ENCODE data around the gene VWA8. TPM values are rescaled to one million over a fixed set of nuclear protein-coding genes. Genes with fewer than 3 reads are reported as not detected.
"Not testable (repeated sequence)": the region's sequence is repeated elsewhere in the genome, so short reads cannot be mapped to it uniquely, and the experiment has no call there.

Gene VWA8
- total RNA-seq, 1 donor from 2014 or later = 49.7 TPM

DNA sequence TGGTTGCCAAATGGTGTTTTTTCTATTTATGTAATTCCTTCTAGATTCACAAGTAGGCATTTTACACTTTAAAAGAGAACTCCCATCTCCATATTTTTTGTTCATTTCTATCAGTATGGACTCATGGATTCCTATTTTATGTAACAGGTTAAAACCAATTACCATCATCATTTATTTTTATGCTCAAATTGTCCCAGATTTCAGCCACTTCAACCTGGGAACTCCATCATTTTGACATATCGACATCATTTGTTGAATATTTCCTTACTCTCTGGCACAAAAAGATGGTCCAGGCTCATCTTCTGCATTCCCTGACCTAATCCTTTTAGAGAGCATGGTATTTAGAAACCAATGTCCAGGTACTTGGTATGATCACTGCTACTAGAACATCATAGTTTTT, 79.9 kb downstream of the VWA8 start:
- intact Hi-C loops (cut with DNase I) = no loop called here
- DNase-seq (ENCODE audit: low spot score) = no peak

DNA sequence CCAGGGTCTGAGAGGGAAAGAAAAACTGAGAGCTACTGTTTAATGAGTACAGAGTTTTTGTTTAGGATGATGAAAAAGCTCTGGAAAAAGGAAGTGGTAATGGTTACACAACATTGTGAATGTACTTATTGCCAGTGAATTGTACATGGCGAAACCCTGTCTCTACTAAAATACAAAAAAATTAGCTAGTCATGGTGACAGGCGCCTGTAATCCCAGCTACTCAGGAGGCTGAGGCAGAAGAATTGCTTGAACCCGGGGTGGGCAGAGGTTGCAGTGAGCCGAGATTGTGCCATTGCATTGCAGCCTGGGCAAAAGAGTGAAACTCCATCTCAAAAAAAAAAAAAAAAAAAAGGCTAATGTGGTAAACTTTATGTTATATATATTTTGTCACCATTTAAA, 96.3 kb downstream of the VWA8 start:
- DNase-seq (ENCODE audit: low spot score) = no peak
- intact Hi-C loops (cut with DNase I) = no loop called here

DNA sequence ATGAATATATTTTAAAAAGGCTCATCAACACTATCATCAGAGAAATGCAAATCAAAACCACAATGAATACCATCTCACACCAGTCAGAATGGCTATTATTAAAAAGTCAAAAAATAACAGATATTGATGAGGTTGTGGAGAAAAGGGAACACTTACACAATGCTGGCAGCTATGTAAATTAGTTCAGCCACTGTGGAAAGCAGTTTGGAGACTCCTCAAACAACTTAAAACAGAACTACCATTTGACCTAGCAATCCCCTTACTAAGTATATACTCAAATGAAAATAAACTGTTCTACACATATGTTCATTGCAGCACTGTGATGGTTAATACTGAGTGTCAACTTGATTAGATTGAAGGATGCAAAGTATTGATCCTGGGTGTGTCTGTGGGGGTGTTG, 98.2 kb downstream of the VWA8 start:
- DNase-seq (ENCODE audit: low spot score); intact Hi-C loops (cut with DNase I): not testable (repeated sequence)

DNA sequence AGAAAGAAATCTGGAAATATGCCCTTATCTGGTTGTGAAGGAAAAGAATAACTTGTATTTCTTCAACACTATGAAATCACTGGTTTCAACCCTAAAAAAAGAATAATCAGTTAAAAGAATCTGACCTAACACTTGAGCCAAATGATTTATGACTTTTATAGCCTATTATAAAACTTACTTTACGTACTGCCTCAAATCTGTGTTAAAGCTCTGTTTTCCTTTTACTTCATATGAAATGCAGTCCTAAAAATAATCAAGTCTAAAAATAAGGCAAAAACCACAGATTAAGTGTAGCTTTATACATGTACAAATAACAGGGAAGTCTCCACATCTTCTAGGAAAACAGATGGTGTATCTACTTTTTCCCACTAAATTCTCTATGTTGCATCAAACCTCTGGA, 101.3 kb downstream of the VWA8 start:
- intact Hi-C loops (cut with DNase I) = no loop called here
- DNase-seq (ENCODE audit: low spot score) = no peak

DNA sequence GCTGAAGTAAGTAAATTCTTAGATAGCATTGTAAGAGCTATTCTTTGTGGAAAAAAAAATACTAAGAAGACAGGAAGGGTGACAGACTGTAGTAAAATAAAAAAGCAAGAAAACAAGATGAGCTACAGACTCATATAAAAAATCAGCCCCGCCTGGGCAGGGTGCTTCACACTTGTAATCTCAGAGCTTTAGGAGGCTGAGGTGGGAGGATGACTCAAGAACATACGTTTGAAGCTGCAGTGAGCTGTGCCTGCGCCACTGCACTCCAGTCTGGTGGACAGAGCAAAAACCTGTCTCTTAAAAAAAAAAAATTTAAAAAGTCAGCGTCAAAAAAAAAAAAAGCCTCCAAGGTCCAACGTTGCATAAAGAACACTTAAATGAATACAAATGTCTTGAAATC, 102.1 kb downstream of the VWA8 start:
- DNase-seq (ENCODE audit: low spot score) = no peak
- intact Hi-C loops (cut with DNase I) = no loop called here

DNA sequence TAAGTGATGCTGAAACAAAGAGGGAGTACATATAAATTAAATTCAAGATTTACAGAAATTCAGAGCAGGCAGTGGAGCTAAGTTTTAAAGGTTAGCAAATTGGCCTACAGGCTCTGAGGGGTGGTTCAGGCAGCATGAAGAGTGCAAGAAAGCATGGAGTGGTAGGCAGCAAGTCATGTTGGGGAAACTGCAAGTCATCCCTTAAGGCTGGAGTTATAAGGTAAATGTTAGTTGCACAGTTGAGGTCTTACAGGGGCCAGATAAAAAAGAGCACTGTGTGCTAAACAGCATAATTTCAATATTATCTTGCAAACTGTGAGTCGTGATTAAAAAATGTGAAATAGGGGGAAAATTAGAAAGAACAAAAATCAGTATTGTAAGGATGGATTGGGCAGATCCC, 106.2 kb downstream of the VWA8 start:
- no peak for DNase-seq (ENCODE audit: low spot score)
- intact Hi-C loops (cut with DNase I) = no loop called here

DNA sequence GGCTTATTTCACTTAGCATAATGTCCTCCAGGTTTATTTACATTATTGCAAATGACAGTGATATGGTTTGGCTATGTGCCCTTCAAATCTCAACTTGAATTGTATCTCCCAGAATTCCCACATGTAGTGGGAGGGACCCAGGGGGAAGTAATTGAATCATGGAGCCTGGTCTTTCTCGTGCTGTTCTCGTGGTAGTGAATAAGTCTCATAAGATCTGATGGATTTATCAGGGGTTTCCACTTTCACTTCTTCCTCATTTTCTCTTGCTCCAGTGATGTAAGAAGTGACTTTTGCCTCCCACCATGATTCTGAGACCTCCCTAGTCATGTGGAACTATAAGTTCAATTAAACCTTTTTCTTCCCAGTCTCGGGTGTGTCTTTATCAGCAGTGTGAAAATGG, 109.6 kb downstream of the VWA8 start:
- intact Hi-C loops (cut with DNase I) = no loop called here
- no peak for DNase-seq (ENCODE audit: low spot score)

DNA sequence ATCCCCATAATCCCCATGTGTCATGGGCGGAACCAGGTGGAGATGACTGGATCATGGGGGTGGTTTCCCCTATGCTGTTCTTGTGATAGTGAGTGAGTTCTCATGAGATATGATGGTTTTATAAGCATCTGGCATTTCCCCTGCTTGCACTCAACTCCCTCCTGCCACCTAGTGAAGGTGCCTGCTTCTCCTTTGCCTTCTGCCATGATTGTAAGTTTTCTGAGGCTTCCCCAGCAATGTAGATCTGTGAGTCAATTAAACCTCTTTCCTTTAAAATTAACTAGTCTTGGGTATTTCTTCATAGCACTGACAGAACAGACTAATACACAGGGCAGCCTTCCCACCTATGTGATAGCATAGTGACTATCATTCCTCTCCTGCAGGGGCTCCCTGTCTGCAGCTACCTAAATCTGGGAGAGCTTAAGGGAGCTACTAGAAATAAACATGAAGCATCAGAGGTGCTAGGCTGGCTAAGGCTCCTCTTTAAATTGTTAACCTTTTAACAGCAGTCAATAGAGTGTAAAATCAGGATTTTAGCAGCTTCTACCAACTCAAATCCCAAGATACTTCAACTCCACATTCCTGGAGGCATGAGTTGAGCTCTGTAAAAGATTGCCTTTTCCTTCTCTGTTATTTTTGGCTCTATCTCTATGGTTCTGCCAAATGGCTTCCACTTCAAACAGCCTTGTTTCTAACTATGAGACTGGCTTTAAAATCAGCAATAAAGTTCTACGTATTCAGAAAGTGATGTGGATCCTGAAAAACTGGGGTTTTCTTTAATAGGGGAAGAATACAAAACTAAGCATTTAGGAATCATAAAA, 112.3 kb downstream of the VWA8 start:
- no peak for DNase-seq (ENCODE audit: low spot score)
- intact Hi-C loops (cut with DNase I) = no loop called here

DNA sequence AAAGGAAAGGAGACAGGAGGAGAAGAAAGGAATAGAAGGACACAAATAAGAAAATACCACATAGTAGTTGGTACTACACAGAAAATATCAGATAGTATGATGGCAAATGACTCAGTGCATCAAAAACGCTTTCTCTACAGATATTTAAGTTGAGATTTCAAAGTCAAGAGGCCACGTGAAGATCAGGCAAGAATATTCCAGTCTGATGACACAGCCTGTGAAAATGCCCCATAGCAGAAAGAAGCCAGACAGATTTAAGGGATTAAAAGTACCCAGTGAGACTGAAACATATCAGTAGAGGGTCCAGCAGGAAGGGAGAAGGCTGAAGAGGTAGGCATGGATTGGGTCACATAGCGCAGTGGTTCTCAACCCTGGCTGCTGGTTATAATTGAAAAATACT, 113.7 kb downstream of the VWA8 start:
- no peak for DNase-seq (ENCODE audit: low spot score)
- intact Hi-C loops (cut with DNase I) = no loop called here

DNA sequence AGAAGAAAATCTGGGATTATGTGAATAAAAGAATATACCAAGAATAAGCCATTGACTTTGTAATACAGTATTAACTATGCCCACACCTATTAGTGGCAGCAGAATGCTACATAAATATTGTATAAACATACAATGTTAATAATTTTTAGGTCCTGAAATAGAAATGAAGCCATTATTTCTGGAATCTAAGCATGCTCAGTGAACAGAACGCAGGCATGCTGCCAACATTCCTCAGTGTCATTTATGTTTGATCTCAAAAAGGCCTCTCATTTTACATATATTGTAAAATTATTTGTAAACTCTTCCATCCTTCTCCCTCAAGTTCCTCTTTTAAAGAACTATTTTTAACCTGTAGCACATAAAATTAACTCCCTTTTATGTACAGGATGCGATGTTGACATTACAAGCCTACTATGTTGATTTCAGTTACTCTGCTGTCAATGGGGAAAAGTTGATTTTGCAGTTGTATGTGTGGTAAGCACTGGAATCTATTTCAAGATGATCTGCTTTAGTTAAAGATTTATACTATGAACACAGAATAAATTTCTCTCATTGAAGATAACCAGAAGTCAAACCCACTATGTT, 118.8 kb downstream of the VWA8 start:
- no peak for DNase-seq (ENCODE audit: low spot score)
- intact Hi-C loops (cut with DNase I) = no loop called here

DNA sequence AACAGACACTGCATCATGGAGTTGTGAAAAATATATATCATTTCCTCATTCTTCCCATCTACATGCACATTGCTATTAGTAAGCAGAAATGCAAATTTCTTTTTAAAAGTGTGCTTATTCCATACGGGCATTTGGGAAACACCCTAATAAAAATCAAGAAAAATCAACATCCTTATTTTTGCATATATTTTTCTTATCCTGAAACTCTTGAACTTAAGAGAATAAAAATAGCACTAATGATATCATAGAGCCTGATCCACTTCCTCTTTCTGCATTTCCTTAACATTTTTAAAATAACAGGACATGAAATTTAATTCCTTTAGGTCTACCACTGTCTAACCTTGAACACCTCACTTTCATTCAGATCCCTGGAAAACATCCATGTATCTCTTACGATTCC, 123.3 kb downstream of the VWA8 start:
- no peak for DNase-seq (ENCODE audit: low spot score)
- intact Hi-C loops (cut with DNase I) = no loop called here

DNA sequence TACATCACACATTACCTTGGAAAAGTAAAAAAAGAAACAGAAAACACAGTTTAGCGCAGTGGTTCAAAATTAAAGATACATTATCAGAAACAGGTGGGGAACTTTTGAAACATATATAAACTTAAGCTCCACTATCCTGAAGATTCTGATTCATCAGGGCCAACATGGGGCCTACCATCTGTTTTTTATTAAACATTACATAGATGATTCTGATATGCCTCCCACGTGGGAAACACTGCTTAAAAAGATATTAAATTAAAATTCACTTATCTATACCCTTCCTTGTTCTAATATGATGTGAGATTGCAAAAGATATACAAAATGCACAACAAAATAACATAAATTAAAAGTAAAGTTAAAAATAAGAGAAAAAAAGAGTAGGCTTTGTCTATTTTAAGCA, 125.0 kb downstream of the VWA8 start:
- DNase-seq (ENCODE audit: low spot score) = no peak
- intact Hi-C loops (cut with DNase I) = no loop called here

DNA sequence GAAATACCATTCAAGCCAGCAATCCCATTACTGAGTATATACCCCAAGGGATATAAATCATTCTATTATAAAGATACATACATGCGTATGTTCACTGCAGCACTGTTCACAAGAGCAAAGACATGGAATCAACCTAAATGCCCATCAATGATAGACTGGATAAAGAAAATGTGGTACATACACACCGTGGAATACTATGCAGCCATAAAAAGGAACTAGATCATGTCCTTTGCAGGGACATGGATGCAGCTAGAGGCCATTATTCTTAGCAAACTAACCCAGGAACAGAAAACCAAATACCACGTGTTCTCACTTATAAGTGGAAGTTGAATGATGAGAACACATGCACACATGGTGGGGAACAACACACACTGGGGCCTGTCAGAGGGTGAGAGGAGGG, 126.2 kb downstream of the VWA8 start:
- DNase-seq (ENCODE audit: low spot score); intact Hi-C loops (cut with DNase I): not testable (repeated sequence)

DNA sequence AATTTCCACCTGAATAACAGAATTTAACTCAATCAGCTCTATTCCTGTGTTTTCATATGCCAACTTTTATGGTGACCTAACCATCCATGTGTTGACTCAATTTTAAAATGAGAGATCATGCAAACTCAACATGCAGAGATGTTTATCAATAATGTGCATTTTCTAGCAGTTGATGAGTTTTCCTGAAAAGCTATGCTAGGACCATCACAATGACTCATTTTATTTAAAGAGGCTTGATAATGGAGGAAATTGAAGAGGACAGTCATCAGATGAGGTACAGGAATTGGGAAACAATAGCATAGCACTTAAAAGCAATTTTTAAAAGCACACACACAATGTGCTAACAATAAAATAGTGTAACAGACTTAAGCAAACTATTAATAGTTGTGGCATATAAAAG, 127.1 kb downstream of the VWA8 start:
- intact Hi-C loops (cut with DNase I) = no loop called here
- no peak for DNase-seq (ENCODE audit: low spot score)

DNA sequence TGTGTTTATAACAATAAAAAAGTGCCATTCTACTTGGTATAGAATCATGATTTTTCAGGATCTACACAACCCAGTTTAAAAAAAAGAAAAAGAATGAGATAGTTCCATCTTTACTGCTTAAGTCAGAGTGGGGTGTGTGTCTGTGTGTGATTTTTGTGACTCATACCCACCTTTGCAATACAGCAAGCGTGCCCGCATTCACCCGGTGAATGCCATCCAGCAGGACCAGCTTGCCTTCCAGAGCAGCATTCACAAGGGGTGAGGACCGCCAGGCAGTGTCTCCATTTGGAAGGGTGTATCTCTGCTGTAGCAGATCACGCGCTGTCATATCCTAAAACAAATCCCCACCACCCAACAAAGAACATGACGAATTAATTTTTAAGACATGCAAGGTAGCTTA, 127.7 kb downstream of the VWA8 start:
- DNase-seq (ENCODE audit: low spot score) = no peak
- intact Hi-C loops (cut with DNase I) = no loop called here

DNA sequence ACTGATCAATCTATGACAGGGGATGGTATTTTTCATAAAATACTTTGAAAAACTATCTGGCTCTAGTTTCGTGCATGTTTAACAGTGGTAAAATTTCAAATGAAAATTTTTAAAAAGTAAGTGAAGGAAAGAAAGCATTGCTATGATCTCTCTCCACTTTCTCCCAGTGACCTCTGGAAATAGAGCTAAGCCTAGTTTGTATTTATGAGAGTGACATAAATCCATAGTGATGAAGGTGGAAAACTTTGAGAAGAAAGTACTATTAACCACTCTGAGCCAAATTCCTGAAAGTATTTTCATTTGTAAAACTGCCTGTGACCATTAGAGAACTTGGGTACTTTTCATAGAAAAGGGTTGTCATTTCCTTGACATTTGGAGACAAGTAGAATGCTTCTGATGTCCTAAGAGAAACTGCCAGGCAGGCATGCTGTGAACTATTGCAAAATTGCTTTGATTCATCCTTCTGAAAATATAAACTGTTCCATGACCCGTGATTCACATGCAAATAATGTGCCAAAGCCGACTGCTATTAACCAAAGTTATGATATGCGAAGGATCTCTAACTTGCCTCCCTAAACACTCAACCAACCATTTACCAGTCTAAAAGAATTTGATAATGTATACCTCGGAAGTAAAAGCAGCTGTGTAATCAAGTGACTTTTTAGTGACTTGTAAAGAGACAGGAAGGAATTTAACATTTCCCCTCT, 133.2 kb downstream of the VWA8 start:
- intact Hi-C loops (cut with DNase I) = no loop called here
- DNase-seq (ENCODE audit: low spot score) = no peak

DNA sequence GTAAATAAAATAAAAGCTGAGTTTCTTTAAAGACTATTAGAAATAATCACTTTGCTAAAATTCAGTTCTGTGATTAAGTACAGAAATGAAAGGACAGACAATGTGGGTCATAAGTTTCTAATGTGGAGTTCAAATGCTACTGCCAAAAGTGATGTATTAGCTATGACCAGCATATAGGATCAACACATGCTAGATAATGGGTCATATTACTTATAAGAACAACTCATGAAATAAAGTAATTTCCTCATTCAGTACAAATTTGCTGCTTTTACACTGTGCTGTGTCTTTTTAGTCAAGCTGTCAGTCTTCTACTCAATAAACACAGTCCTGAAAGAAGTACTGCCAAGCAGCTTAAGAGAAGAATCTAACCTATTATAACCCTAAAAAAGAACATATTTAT, 135.2 kb downstream of the VWA8 start:
- intact Hi-C loops (cut with DNase I) = no loop called here
- no peak for DNase-seq (ENCODE audit: low spot score)

DNA sequence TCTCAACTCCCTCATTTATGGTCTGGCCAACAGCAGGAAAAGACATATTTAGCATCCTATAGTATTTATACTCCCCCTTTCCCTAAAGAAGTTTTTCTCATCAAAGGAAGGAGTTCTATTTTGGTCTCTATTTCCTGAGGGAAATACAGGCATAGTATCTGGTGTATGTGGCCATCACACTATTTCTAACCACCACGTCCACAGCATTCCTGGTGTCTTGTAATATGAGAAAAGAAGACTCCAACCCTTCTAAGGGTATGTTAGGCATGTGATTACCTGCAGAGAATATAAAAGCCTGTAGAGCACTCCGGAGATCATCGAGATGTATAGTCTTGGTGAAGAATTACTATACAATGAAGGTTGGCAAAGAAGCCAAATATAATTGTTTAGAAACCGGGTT, 137.4 kb downstream of the VWA8 start:
- DNase-seq (ENCODE audit: low spot score) = no peak
- intact Hi-C loops (cut with DNase I) = no loop called here

DNA sequence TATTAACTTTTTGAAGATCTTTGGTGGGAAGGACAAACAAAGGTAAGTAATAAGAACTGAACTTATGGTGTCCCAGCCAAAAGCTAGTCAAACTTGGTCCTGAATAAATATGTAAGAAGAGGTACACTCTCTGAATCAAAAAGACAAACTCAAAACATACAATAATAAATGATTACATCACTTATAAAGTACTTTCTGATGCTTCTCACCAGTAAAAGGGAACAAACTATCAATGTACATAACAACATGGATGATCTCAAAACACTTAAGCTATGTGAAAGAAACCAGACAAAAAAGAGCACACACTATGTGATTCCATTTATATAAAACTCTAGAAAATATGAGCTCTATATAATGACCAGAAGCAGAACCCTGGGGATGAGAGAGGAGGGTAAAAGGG, 138.3 kb downstream of the VWA8 start:
- DNase-seq (ENCODE audit: low spot score) = no peak
- intact Hi-C loops (cut with DNase I) = no loop called here

DNA sequence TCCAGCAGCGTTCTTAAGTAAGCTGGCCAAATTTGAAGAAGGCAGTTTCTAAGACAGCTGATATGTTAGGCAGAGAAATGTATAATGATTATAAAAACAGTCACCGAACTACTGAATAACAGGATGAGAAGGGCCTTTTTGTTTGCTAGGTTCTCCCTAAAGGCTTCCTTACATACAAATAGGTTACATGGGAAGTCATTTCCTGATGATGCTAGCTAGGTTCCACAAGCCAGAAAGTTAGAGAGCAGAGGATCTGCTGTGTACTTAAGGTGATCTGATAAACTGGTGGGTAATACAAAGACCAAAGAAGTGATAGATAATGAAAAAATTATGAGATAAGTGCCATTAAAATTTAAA, 139.7 kb downstream of the VWA8 start:
- DNase-seq (ENCODE audit: low spot score) = no peak
- intact Hi-C loops (cut with DNase I) = no loop called here

DNA sequence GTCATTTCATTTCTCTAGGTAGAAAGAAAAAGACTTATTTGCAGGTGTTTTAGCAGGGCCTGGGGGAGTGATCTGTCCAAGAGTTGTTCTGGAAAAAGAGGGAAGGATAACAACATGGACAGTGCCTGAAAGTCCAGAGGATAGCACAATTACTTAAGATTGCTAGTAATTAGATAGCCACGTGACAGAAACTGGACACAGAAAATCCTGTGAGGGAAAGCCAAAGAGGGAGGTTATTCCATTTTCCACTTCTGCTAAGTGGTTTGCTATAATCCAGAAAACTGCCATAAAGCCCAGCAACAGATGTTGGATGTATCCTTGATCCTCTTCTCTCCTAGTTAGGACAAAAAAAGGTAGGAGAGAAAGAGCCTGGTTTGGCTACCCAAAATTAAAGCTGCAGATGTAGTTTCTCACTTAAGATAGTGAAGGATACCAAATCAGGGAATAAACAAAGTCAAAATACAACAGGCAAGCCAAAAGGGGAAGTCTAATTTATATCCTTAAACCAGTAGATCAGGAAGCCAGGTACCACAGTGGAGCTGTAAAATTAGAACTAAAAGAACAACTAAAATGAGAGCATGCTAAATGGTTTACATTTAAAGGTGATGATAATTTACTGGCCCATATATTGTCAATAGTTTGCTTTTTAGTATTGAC, 140.2 kb downstream of the VWA8 start:
- DNase-seq (ENCODE audit: low spot score) = no peak
- intact Hi-C loops (cut with DNase I) = no loop called here
